ENCODE data around the gene ELFN1. TPM values are rescaled to one million over a fixed set of nuclear protein-coding genes. Genes with fewer than 3 reads are reported as not detected.

The ELFN1 gene
- total and polyA plus RNA-seq, 12 donors = 0.05 to 2.8 (median 0.86) TPM

DNA sequence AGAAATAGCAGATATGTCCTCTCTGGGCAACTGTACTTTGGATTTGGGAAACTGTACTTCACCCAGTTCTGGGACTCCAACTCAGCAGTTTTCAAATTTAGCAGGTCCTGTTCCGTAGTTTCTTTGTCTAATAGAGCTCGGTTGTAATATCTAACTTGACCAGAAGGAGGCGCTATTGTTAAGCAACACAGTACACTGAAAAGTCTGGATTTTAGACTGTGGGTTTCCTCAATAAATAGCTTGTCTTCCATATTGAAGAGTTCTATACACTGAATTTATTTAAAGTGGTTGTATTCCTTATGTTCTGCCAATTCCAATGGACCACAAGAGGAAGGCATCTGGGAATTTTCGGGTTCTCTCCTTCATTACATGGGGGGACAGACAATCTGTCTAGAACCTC is 39.8 kb downstream of the ELFN1 start:
- Histone ChIP-seq H3K27ac (no peak overlapping the region), H3K4me3 (no peak overlapping the region), H3K27me3 (peaks cover 4% of the 10 kb centered on the region), H3K9me3 (replicated peaks in 1 of 3) (no peaks in the 10 kb centered on the region), H3K4me1 (replicated peaks in 1 of 2) (no peaks in the 10 kb centered on the region), H3K36me3 (replicated peaks in 1 of 2) (no peaks in the 10 kb centered on the region)
- TF ChIP-seq POLR2A (IDR thresholded peaks at IDR 0.05) = no peak
- TF ChIP-seq CTCF (IDR thresholded peaks at IDR 0.05) = peak in 3 of 6 experiments; percentile 12 to 27 (median 16)
- intact Hi-C loops (cut with DNase I) = no loop called here
- no peak for DNase-seq
- WGBS, 4 donors = 77 to 91% (median 87%) methylated on average over 4 of the region's 4 CpGs

DNA sequence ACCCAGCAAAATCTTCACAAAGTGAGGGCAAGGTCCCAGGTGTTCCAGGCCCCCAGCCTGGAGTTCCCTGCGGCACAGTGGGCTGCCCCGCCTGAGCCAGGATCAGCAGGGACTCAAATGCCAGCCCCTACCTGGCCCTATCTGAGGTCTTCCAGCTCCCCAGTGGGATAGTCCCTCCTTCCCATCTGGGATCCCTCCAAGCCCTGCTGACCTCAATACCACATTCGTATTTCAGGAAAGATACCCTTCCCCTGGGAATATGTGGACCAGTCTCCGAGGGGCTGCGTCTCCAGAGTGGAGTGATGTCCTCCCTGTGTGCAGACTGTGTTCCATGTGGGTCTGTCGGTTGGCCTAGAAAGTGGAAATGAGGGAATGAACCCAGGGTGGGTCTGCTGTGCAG is 40.9 kb downstream of the ELFN1 start:
- H3K27me3 ChIP-seq = no peaks in the 10 kb centered on the region
- TF ChIP-seq CTCF (IDR thresholded peaks at IDR 0.05) (no peak), POLR2A (IDR thresholded peaks at IDR 0.05) (no peak)
- no peaks in the 10 kb centered on the region for H3K36me3 ChIP-seq (replicated peaks in 1 of 2)
- no peak for DNase-seq
- H3K4me3 ChIP-seq = no peak overlapping the region
- no peaks in the 10 kb centered on the region for H3K4me1 ChIP-seq (replicated peaks in 1 of 2)
- intact Hi-C loops (cut with DNase I) = no loop called here
- no peaks in the 10 kb centered on the region for H3K9me3 ChIP-seq (replicated peaks in 1 of 3)
- 74 to 89% (median 84%) methylated on average over 5 to 6 of the region's 6 CpGs for WGBS, 4 donors
- no peak overlapping the region for H3K27ac ChIP-seq

DNA sequence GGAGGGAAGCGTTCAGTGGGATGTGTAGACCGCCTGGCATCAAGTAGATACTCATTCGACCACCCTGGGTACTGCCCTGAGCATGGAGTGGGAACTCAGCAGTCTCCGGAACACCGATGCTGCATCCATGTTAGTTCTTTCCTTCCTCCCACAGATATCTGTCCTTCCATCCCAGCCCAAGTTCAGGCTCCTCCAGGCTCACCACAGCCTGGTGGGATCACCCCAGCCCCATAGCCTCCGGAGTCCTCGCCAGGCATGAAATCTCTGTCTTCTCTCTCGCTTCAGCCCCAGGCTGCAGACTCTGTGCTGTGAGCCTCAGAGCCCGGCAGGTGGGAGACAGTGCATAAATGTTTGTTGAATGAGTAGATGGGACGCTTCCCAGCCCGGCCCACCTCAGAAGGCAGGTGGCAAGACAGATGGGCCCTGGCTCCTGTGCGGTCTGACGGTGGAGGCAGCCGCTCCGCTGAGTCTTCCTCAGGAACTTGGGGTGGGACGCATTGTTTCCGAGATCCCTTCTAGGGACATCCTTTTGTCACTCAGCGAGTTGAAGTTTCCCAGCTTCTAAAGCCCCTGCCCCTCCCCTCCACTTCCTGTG is 42.9 kb downstream of the ELFN1 start:
- H3K4me3 ChIP-seq = no peak overlapping the region
- no peak for DNase-seq
- 77 to 87% (median 80%) methylated on average over 18 of the region's 18 CpGs for WGBS, 4 donors
- intact Hi-C loops (cut with DNase I) = no loop called here
- H3K27ac ChIP-seq = no peak overlapping the region
- no peaks in the 10 kb centered on the region for H3K4me1 ChIP-seq (replicated peaks in 1 of 2)
- no peaks in the 10 kb centered on the region for H3K36me3 ChIP-seq (replicated peaks in 1 of 2)
- no peaks in the 10 kb centered on the region for H3K9me3 ChIP-seq (replicated peaks in 1 of 3)
- H3K27me3 ChIP-seq = peaks cover 9% of the 10 kb centered on the region
- TF ChIP-seq POLR2A (IDR thresholded peaks at IDR 0.05) (no peak), CTCF (IDR thresholded peaks at IDR 0.05) (no peak)

- H3K27me3 ChIP-seq = peaks cover 12% of the 10 kb centered on the region
- peak overlapping the region in 1 of 5 donors; percentile 17 for H3K27ac ChIP-seq
- H3K4me3 ChIP-seq = no peak overlapping the region
- peak in 1 of 7 donors; percentile 57 for DNase-seq
- no peaks in the 10 kb centered on the region for H3K36me3 ChIP-seq (replicated peaks in 1 of 2)
- 36 to 45% (median 43%) methylated on average over 17 to 33 of the region's 33 CpGs for WGBS, 4 donors
- intact Hi-C loops (cut with DNase I) = no loop called here
- TF ChIP-seq POLR2A (IDR thresholded peaks at IDR 0.05) (no peak), CTCF (IDR thresholded peaks at IDR 0.05) (no peak)
- no peaks in the 10 kb centered on the region for H3K9me3 ChIP-seq (replicated peaks in 1 of 3)
- H3K4me1 ChIP-seq (replicated peaks in 1 of 2) = no peaks in the 10 kb centered on the region
Observed at GRCh38 chr7:1713502-1714484, 43.7 kb downstream of the ELFN1 start.
